Skeletal muscle satellite cell (primary cell): Measurements from ENCODE around the gene C6orf15. TPM values are rescaled to one million over a fixed set of nuclear protein-coding genes. Genes with fewer than 3 reads are reported as not detected.

Source experiments
- H3K27me3 ChIP-seq: 2 replicates; pipeline ENCODE4 v1.7.0; 2013; ENCODE audit warnings: low read length; ENCODE audit not compliant: control insufficient read depth, insufficient read depth
- H3K36me3 ChIP-seq: 2 replicates; pipeline ENCODE4 v1.7.0; 2013; ENCODE audit warnings: mild to moderate bottlenecking, control low read depth, low read length; ENCODE audit not compliant: insufficient read depth
- H3K4me1 ChIP-seq: 2 replicates; pipeline ENCODE4 v1.7.0; 2013; ENCODE audit warnings: low read length; ENCODE audit not compliant: control insufficient read depth, insufficient read depth
- H3K4me2 ChIP-seq: 2 replicates; pipeline ENCODE4 v1.7.0; 2013; ENCODE audit warnings: mild to moderate bottlenecking, low read length
- H3K4me3 ChIP-seq: 2 replicates; pipeline ENCODE4 v1.7.0; 2013; ENCODE audit warnings: low read length
- H3K9ac ChIP-seq: 2 replicates; pipeline ENCODE4 v1.7.0; 2013; ENCODE audit warnings: mild to moderate bottlenecking, low read depth, low read length, moderate library complexity
- H3K9me3 ChIP-seq: replicated peaks from 2 replicates; pipeline ENCODE4 v1.7.0; 2013; ENCODE audit warnings: mild to moderate bottlenecking, control low read depth, low read length
- total RNA-seq: library from RNA; depleted of rRNA; stranded (reverse); fragments of >200 nt; gene quantifications from 2 replicates; pipeline ENCODE4 v1.2.3, GENCODE V29; 2012; rRNA removed

C6orf15 gene
- not detected in 2 replicates for total RNA-seq

DNA sequence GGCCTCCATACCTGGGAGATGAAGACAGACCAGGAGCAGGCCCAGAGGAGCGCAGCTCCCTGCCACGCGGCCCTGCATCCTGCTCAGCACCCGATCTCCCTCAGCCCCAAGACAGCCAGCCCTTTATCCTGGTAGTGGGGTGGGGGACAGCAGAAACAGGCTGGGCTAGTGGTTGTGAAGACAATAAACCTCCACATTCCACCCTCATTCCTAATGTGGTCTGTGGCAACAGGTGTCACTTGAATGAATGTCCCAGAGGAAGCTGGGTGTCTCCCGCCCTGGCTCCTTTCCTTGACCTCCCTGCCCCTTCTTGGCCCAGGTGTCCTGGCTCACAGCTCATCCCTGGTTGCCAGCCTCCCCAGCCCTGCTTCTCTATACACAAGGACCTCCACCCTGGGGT lies at the start of gene C6orf15:
C6orf15 (minus strand) TSS at position 98 of the 400 bp plus-strand sequence; CDS start at position 78, 20 bp downstream.
- no peak within 1 kb of the TSS for H3K4me3 ChIP-seq
- no peaks in the 10 kb centered on the region for H3K36me3 ChIP-seq
- H3K4me2 ChIP-seq = no peak within 1 kb of the TSS
- no peaks in the 10 kb centered on the region for H3K9me3 ChIP-seq
- H3K9ac ChIP-seq = no peak within 1 kb of the TSS
- peaks cover 11% of the 10 kb centered on the region for H3K27me3 ChIP-seq
- H3K4me1 ChIP-seq = peaks cover 23% of the 10 kb centered on the region

DNA sequence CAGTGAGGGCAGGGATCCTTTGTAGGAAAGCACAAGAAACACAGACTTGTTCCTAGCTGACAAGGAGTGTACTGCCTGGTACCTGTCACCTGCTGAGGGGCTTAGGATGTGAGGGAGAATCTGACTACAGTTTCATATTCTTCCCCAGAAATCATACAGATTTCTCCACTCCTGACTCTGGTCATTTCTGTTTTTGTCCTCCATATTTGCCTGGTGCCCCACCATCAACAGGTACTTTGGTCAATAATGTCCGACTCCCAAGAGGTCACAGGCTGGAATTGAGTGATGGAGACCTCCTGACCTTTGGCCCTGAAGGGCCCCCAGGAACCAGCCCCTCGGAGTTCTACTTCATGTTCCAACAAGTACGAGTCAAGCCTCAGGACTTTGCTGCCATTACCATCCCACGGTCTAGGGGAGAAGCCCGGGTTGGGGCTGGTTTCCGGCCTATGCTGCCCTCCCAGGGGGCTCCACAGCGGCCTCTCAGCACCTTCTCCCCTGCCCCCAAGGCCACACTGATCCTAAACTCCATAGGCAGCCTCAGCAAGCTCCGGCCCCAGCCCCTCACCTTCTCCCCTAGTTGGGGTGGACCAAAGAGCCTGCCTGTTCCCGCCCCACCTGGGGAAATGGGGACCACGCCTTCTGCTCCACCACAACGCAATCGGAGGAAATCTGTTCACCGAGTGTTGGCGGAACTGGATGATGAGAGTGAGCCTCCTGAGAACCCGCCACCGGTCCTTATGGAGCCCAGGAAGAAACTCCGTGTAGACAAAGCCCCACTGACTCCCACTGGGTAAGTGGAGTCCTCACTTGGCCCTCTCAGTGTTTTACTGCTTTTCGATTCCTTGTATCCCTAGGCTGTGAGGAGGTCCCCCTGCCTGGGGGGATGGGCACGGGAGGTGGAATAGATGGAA lies 49.1 kb upstream of the C6orf15 start:
- Histone ChIP-seq H3K27me3 (no peaks in the 10 kb centered on the region), H3K4me2 (no peak overlapping the region), H3K9me3 (no peaks in the 10 kb centered on the region), H3K4me1 (peaks cover 17% of the 10 kb centered on the region), H3K36me3 (peaks cover 16% of the 10 kb centered on the region), H3K4me3 (no peak overlapping the region), H3K9ac (no peak overlapping the region)

DNA sequence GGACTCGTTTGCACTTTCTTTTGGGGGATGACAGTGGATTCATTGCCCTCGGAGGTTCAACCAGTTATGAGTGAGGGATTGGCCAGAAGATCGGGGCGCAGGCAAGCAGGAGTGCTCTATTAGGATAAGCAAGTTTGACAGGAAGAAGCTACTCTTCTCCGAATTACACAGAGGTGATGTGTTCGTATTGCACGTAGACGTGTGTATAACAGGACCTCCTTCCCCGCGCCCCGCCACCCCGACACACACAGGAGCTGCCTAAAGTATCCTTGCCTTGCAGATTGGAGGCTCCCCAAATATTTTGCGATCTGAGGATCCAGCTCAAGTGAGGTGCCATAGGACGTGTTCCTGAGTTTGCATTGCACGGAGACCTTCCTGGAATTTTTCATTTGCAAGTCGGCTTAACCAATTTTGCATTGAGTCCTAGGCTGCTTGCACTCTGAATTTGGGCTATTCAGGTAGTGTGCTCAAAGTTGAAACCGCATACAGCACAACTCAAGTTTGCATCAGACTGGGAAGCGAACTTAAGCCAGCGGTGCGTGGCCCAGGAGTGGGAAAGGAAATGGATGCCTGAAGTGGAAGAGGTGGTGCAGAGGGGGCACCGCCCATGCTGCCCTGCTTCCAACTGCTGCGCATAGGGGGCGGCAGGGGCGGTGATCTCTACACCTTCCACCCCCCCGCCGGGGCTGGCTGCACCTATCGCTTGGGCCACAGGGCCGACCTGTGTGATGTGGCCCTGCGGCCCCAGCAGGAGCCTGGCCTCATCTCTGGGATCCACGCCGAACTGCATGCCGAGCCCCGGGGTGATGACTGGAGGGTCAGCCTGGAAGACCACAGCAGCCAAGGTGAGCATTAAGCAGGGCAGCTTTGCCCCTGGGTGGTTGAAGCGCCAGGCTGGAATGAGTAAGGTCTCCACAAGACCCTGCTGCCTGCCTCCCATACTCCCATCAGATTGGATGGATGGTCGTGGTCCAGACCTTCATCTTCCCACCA lies 46.8 kb upstream of the C6orf15 start:
- no peaks in the 10 kb centered on the region for H3K27me3 ChIP-seq
- peak overlapping the region; percentile 83 for H3K4me3 ChIP-seq
- H3K9ac ChIP-seq = peak overlapping the region; percentile 85
- peaks cover 17% of the 10 kb centered on the region for H3K4me1 ChIP-seq
- peaks cover 24% of the 10 kb centered on the region for H3K36me3 ChIP-seq
- peak overlapping the region; percentile 93 for H3K4me2 ChIP-seq
- H3K9me3 ChIP-seq = no peaks in the 10 kb centered on the region

DNA sequence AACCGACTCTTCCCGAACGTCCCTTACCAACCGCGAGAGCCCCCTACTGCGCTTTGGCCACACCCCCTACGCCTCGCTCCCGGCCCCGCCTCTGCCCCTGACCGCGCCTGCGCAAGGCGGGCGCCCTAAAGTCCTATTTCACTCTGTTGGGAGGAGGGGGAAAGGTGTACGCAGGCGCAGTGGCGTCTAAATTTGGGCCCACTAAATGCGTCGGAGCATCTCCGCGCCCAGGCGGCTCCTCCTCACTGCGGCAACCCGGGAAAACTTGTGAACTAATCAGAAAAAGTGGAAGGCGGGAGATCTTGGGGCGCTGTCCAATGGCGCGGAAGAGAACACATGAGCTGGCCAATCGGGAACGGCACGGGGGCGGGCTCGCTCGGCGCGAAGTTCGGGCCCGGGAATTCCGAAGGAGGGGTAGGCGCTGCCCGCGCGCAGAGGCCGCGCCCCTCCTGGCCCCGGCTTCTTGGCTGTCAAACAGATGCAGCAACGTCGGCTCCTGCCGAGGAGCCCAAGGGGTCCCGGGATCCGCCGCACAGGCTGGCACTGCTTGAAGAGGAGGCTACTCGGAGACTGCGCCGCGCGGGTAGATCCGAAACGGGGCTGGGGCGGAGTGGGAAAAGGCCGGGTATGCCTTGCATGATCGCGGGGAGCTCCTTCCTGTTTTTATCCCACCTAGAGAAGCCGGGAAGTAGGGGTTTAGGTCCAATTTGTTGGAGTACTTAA lies 45.9 kb upstream of the C6orf15 start, which contains the start of gene TCF19:
TCF19 (plus strand) TSS at position 450 of the 723 bp plus-strand sequence. CDS start 881 bp downstream, outside the sequence.
- no peaks in the 10 kb centered on the region for H3K27me3 ChIP-seq
- peak within 1 kb of the TSS; percentile 93 for H3K4me2 ChIP-seq
- H3K36me3 ChIP-seq = peaks cover 21% of the 10 kb centered on the region
- H3K4me3 ChIP-seq = peak within 1 kb of the TSS; percentile 84
- no peaks in the 10 kb centered on the region for H3K9me3 ChIP-seq
- peak within 1 kb of the TSS; percentile 87 for H3K9ac ChIP-seq
- H3K4me1 ChIP-seq = peaks cover 17% of the 10 kb centered on the region

DNA sequence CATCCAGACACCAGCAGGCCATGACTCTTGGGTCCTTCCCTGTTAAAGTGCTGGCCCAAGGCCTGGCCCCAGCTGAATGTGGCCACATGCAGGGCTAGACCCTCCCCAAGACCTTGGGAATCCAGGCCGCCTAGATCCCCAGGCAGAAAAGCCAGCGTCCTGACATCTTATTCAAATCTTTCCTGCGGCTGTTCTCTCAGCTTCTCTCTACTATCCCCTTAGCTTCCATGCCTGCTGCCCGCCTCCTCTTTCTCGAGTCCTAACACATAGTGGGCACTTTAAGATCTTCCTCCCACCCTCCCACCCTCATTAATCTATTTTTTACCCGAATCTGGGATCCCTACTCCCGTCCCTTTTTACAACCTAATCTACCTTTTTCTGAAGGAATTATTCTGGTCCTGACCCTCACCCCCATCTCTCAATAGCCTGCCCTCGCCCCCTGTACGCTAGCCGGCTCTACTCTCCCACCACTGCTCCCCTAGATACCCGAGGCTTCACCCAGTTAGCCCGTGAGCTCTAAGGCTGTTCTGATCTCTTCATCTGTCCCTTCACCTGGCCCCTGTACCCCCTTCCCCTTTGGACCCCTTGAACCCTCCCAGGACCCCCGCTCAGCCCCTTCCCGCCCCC lies 45.3 kb upstream of the C6orf15 start, which contains the start of gene CCHCR1:
CCHCR1 (minus strand) TSS at position 290 of the 627 bp plus-strand sequence; CDS start at position 88, 202 bp downstream.
- Histone ChIP-seq H3K9me3 (no peaks in the 10 kb centered on the region), H3K9ac (peak within 1 kb of the TSS; percentile 87), H3K4me1 (peaks cover 17% of the 10 kb centered on the region), H3K27me3 (no peaks in the 10 kb centered on the region), H3K4me3 (peak within 1 kb of the TSS; percentile 84), H3K36me3 (peaks cover 18% of the 10 kb centered on the region), H3K4me2 (peak within 1 kb of the TSS; percentile 93)

DNA sequence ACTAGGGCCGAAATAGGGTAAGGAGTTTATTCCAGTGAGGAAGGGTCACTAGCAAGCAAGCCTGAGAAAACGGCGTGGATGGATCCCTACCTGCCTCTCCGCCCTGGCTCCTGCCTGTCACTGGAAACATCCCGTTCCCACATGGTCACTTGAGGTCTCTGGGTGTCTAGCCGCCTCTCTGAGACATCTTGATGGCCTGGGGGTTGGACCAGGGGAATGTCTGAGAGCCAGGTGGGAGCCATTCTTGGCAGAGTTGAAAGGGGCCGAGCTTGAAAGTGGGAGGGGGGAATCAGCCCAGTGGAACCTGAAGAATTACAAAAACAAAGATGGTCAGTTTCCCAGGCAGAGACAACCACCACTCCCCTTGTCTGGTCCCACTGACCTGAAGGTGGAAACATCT lies 44.3 kb upstream of the C6orf15 start:
- Histone ChIP-seq H3K27me3 (no peaks in the 10 kb centered on the region), H3K36me3 (peaks cover 9% of the 10 kb centered on the region), H3K9ac (no peak overlapping the region), H3K4me3 (no peak overlapping the region), H3K4me1 (peaks cover 17% of the 10 kb centered on the region), H3K4me2 (peak overlapping the region; percentile 87), H3K9me3 (no peaks in the 10 kb centered on the region)

DNA sequence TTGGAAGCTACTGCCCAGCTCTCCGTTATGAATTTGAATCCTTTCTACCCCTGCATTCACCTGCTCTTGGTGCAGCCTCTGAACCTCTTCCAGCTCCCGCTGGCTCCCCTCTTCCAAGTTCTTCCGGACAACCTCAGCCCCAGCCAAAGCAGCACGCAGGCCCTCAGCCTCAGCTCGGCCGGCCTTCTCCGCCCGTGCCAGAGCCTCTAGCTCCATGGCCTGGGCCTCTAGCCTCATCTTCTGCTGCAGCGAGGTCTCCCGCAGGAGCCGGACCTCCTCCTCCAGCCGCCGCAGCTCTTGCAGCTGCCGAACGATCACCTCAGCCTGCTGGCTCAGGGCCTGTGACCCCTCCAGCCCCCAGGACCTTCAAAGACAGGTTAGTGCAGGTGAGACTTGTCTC lies 42.1 kb upstream of the C6orf15 start:
- no peak overlapping the region for H3K4me3 ChIP-seq
- no peaks in the 10 kb centered on the region for H3K27me3 ChIP-seq
- H3K4me2 ChIP-seq = no peak overlapping the region
- H3K36me3 ChIP-seq = peaks cover 8% of the 10 kb centered on the region
- H3K4me1 ChIP-seq = peaks cover 11% of the 10 kb centered on the region
- no peak overlapping the region for H3K9ac ChIP-seq
- no peaks in the 10 kb centered on the region for H3K9me3 ChIP-seq

DNA sequence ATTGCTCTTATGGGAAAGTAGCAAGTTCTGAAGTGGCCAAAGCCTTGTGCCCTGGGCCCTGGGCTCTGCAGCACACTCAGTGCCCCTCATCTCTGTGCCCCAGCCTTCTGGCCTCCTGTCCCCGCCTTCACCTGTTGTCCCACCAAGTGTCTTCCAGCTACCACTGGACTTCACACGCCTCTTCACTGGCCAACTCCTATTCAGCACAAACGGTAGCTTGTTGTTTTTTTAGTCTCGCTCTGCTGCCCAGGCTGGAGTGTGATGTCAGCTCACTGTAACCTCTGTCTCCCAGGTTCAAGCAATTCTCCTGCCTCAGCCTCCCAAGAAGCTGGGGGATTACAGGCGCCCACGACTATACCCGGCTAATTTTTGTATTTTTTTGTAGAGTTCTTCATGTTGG lies 40.4 kb upstream of the C6orf15 start:
- Histone ChIP-seq H3K9me3 (no peaks in the 10 kb centered on the region), H3K4me2 (no peak overlapping the region), H3K36me3 (peaks cover 11% of the 10 kb centered on the region), H3K4me1 (peaks cover 4% of the 10 kb centered on the region), H3K9ac (no peak overlapping the region), H3K4me3 (no peak overlapping the region), H3K27me3 (no peaks in the 10 kb centered on the region)

DNA sequence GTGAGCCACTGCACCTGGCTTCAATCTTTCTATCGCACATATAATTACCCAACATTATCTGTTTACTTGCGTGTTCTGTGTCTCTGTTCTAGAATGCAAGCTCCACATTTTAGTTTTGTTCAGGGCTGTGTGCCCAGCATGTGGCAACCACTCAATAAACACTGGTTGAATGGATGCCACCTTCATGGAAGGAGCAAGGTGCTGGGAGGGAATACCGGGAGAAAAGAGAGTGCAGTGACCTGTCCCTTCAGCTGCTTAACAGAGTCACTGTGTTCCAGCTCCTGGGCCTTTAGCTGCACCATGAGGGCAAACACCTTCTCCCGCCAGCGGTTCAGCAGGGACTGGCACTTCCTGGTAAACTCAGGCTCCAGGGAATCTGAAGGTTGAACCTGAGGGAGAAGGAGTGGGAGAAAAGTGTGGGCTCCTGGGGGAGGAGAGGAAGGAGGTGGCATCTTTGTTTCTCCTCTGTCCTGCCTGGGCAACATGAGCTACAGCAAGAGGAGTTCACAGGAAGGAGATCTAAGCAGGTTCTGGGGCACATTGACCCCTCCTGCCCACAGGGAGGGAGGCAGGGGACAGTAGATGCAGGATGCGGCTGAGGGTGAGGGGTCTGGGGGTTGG lies 37.6 kb upstream of the C6orf15 start:
- no peak overlapping the region for H3K4me2 ChIP-seq
- H3K4me1 ChIP-seq = no peaks in the 10 kb centered on the region
- peaks cover 3% of the 10 kb centered on the region for H3K36me3 ChIP-seq
- H3K4me3 ChIP-seq = no peak overlapping the region
- no peaks in the 10 kb centered on the region for H3K27me3 ChIP-seq
- no peak overlapping the region for H3K9ac ChIP-seq
- no peaks in the 10 kb centered on the region for H3K9me3 ChIP-seq

DNA sequence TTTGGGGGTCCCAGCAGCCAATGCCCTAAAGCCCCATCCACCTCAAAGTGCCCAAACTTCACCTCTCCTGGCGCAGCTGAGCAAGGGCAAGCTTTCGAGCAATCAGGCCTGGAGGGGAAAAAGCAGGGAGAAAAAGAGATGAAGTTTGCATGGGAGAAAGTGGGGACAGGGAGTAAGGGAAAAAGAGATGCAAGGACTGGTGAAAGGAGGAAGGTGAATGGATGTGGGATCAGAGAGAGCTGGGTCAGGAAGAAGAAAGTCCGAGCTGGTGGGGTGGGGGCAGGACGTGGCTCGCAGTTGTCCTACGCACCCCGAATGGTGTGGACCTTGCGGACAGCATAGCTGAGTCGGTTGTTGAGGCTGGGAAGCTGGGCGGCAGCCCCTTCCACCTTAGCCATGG lies 33.0 kb upstream of the C6orf15 start:
- Histone ChIP-seq H3K4me3 (no peak overlapping the region), H3K4me2 (no peak overlapping the region), H3K27me3 (no peaks in the 10 kb centered on the region), H3K9me3 (no peaks in the 10 kb centered on the region), H3K4me1 (peaks cover 6% of the 10 kb centered on the region), H3K36me3 (peaks cover 15% of the 10 kb centered on the region), H3K9ac (no peak overlapping the region)
